Neuronal stem cell (in vitro differentiated cells): ENCODE results near the gene DNASE2B.

Experiments used
- DNase-seq: peaks from one replicate; pipeline ENCODE4 v3.0.0-alpha.2; 2013; ENCODE audit warnings: low spot score
- H2AFZ ChIP-seq: one replicate; pipeline ENCODE4 v1.6.1; 2013; ENCODE audit warnings: mild to moderate bottlenecking, low read length, inconsistent platforms
- H2AK5ac ChIP-seq: 2 replicates; pipeline ENCODE4 v1.6.1; 2013; ENCODE audit warnings: low read depth, mild to moderate bottlenecking, inconsistent platforms, low read length, moderate library complexity, mixed read lengths
- H2BK120ac ChIP-seq: 2 replicates; pipeline ENCODE4 v1.6.1; 2013; ENCODE audit warnings: low read depth, mild to moderate bottlenecking, inconsistent platforms, low read length, moderate library complexity, mixed read lengths
- H2BK12ac ChIP-seq: one replicate; pipeline ENCODE4 v1.6.1; 2013; ENCODE audit warnings: low read length, inconsistent platforms
- H2BK15ac ChIP-seq: 2 replicates; pipeline ENCODE4 v1.6.1; 2013; ENCODE audit warnings: mild to moderate bottlenecking, low read length, inconsistent platforms, mixed read lengths
- H2BK5ac ChIP-seq: one replicate; pipeline ENCODE4 v1.6.1; 2013; ENCODE audit warnings: inconsistent platforms, mild to moderate bottlenecking, low read length, moderate library complexity
- H3K14ac ChIP-seq: one replicate; pipeline ENCODE4 v1.6.1; 2013; ENCODE audit warnings: low read length, inconsistent platforms
- H3K18ac ChIP-seq: 2 replicates; pipeline ENCODE4 v1.6.1; 2013; ENCODE audit warnings: low read length, inconsistent platforms
- H3K23ac ChIP-seq: 2 replicates; pipeline ENCODE4 v1.6.1; 2013; ENCODE audit warnings: low read depth, mild to moderate bottlenecking, mixed read lengths, low read length, inconsistent platforms; ENCODE audit not compliant: poor library complexity
- H3K27ac ChIP-seq: replicated peaks from 3 replicates; pipeline ENCODE4 v1.5.1; 2013; ENCODE audit warnings: low read length, inconsistent platforms
- H3K27me3 ChIP-seq, 3 experiments: 2 replicates each; pipeline ENCODE4 v1.6.1; 2013; ENCODE audit warnings: low read length in 3 of 3, mild to moderate bottlenecking in 2 of 3, inconsistent platforms in 1 of 3, low read depth in 1 of 3, mixed read lengths in 1 of 3, moderate library complexity in 1 of 3; ENCODE audit not compliant: control insufficient read depth in 3 of 3, insufficient read depth in 3 of 3
- H3K36me3 ChIP-seq, 2 donors: replicated peaks in 1 of 2; 2 replicates each; pipeline ENCODE4 v1.6.1; 2013; ENCODE audit warnings: low read length in 2 of 2; ENCODE audit not compliant: control insufficient read depth in 2 of 2, insufficient read depth in 2 of 2
- H3K4ac ChIP-seq: 2 replicates; pipeline ENCODE4 v1.6.1; 2013; ENCODE audit warnings: inconsistent platforms, mild to moderate bottlenecking, low read length, moderate library complexity
- H3K4me1 ChIP-seq, 2 donors: 1 replicate in 1 of 2; 2 replicates in 1 of 2; pipeline ENCODE4 v1.6.1; 2013; ENCODE audit warnings: low read length in 2 of 2, low read depth in 1 of 2; ENCODE audit not compliant: control insufficient read depth in 2 of 2, insufficient read depth in 1 of 2
- H3K4me2 ChIP-seq: one replicate; pipeline ENCODE4 v1.6.1; 2013; ENCODE audit warnings: mild to moderate bottlenecking, low read length, inconsistent platforms; ENCODE audit not compliant: insufficient read depth, poor library complexity, severe bottlenecking
- H3K4me3 ChIP-seq, 2 donors: 2 replicates each; pipeline ENCODE4 v1.5.1; 2013; ENCODE audit warnings: low read length in 2 of 2, mild to moderate bottlenecking in 2 of 2, inconsistent platforms in 1 of 2, moderate library complexity in 1 of 2
- H3K79me1 ChIP-seq: one replicate; pipeline ENCODE4 v1.6.1; 2013; ENCODE audit warnings: low read depth, mild to moderate bottlenecking, inconsistent platforms, low read length, moderate library complexity
- H3K9ac ChIP-seq: one replicate; pipeline ENCODE4 v1.6.1; 2013; ENCODE audit warnings: mild to moderate bottlenecking, low read depth, low read length, inconsistent platforms; ENCODE audit not compliant: poor library complexity
- H3K9me3 ChIP-seq, 2 donors: replicated peaks in 1 of 2; 2 replicates each; pipeline versions ENCODE3 to v1.6.1; 2013; ENCODE audit warnings: low read length in 2 of 2, mild to moderate bottlenecking in 2 of 2, inconsistent platforms in 1 of 2, low read depth in 1 of 2, mixed read lengths in 1 of 2, moderate library complexity in 1 of 2; ENCODE audit not compliant: control insufficient read depth in 2 of 2, insufficient read depth in 1 of 2
- H4K8ac ChIP-seq: one replicate; pipeline ENCODE4 v1.6.1; 2013; ENCODE audit warnings: low read depth, mild to moderate bottlenecking, inconsistent platforms, low read length, moderate library complexity
- H4K91ac ChIP-seq: one replicate; pipeline ENCODE4 v1.6.1; 2013; ENCODE audit warnings: low read length, low read depth, mild to moderate bottlenecking, inconsistent platforms; ENCODE audit not compliant: poor library complexity
- WGBS, 2 donors: extraction: QIAGEN DNeasy Blood & Tissue Kit; methylation state at CpG; one replicate each; pipeline ENCODE4 v1.1.7; 2013; ENCODE audit warnings: missing lambda C conversion rate in 2 of 2, mixed read lengths in 1 of 2; ENCODE audit not compliant: insufficient read length in 2 of 2, insufficient replicate concordance in 1 of 2; ENCODE audit errors: extremely low coverage in 2 of 2; 5-methylcytosine and 5-hydroxymethylcytosine counted together

The DNASE2B gene

GRCh38 chr1:84412316-84412942 lies 14.1 kb downstream of the DNASE2B start:
- Histone ChIP-seq H3K4ac (no peak overlapping the region), H3K4me3 (no peak overlapping the region), H2AFZ (no peak overlapping the region)

GRCh38 chr1:84415396-84415795 lies 17.1 kb downstream of the DNASE2B start:
- H4K91ac ChIP-seq = no peak overlapping the region
- no peak overlapping the region for H2BK120ac ChIP-seq
- H3K9ac ChIP-seq = no peak overlapping the region
- no peak overlapping the region for H3K27ac ChIP-seq
- H3K4me1 ChIP-seq = no peaks in the 10 kb centered on the region
- DNase-seq = no peak
- no peaks in the 10 kb centered on the region for H3K9me3 ChIP-seq
- H3K14ac ChIP-seq = no peak overlapping the region
- H3K27me3 ChIP-seq = no peaks in the 10 kb centered on the region
- H2BK12ac ChIP-seq = no peak overlapping the region
- H2BK15ac ChIP-seq = no peak overlapping the region
- H3K36me3 ChIP-seq = no peaks in the 10 kb centered on the region
- H2AFZ ChIP-seq = no peak overlapping the region
- no peak overlapping the region for H3K4ac ChIP-seq
- H3K18ac ChIP-seq = no peak overlapping the region
- no peak overlapping the region for H3K23ac ChIP-seq
- H2AK5ac ChIP-seq = no peak overlapping the region
- no peak overlapping the region for H2BK5ac ChIP-seq
- H3K79me1 ChIP-seq = no peaks in the 10 kb centered on the region
- no CpG with 5 or more reads among the region's 2 CpGs for WGBS, 2 donors
- H3K4me2 ChIP-seq = no peak overlapping the region
- H4K8ac ChIP-seq = no peak overlapping the region
- no peak overlapping the region for H3K4me3 ChIP-seq

More at GRCh38 chr1:84412316-84412942, 14.1 kb downstream of the DNASE2B start:
- Histone ChIP-seq H4K91ac (no peak overlapping the region), H3K18ac (no peak overlapping the region), H3K23ac (no peak overlapping the region), H2BK5ac (no peak overlapping the region), H3K36me3 (no peaks in the 10 kb centered on the region), H3K79me1 (no peaks in the 10 kb centered on the region), H2BK12ac (no peak overlapping the region), H3K9ac (no peak overlapping the region), H2AK5ac (no peak overlapping the region), H3K27me3 (no peaks in the 10 kb centered on the region), H2BK15ac (no peak overlapping the region), H4K8ac (no peak overlapping the region), H3K27ac (no peak overlapping the region), H3K14ac (no peak overlapping the region), H3K4me1 (no peaks in the 10 kb centered on the region), H3K9me3 (no peaks in the 10 kb centered on the region), H3K4me2 (no peak overlapping the region), H2BK120ac (no peak overlapping the region)
- no peak for DNase-seq
- no CpG with 5 or more reads among the region's 7 CpGs for WGBS, 2 donors

- H3K27ac ChIP-seq = no peak overlapping the region
- H3K4me2 ChIP-seq = no peak overlapping the region
- H3K36me3 ChIP-seq = no peaks in the 10 kb centered on the region
- no peak overlapping the region for H3K9ac ChIP-seq
- no peak overlapping the region for H4K91ac ChIP-seq
- H2AFZ ChIP-seq = no peak overlapping the region
- H2BK12ac ChIP-seq = no peak overlapping the region
- no peak overlapping the region for H2BK5ac ChIP-seq
- no peak overlapping the region for H3K23ac ChIP-seq
- H2AK5ac ChIP-seq = no peak overlapping the region
- H2BK120ac ChIP-seq = no peak overlapping the region
- DNase-seq = no peak
- H3K14ac ChIP-seq = no peak overlapping the region
- H3K4me1 ChIP-seq = no peaks in the 10 kb centered on the region
- H3K4ac ChIP-seq = no peak overlapping the region
- no peak overlapping the region for H3K18ac ChIP-seq
- no peaks in the 10 kb centered on the region for H3K9me3 ChIP-seq
- no peaks in the 10 kb centered on the region for H3K27me3 ChIP-seq
- no peak overlapping the region for H2BK15ac ChIP-seq
- H4K8ac ChIP-seq = no peak overlapping the region
- no peak overlapping the region for H3K4me3 ChIP-seq
- no peaks in the 10 kb centered on the region for H3K79me1 ChIP-seq
These were observed 24.6 kb downstream of the DNASE2B start for GRCh38 chr1:84422909-84423308.

- Histone ChIP-seq H2BK12ac (no peak overlapping the region), H3K4ac (no peak overlapping the region), H2BK5ac (no peak overlapping the region), H2AK5ac (no peak overlapping the region), H3K27me3 (no peaks in the 10 kb centered on the region), H3K9ac (no peak overlapping the region), H2BK15ac (no peak overlapping the region), H3K9me3 (peaks cover 0 to under 1% of the 10 kb centered on the region in 2 donors), H3K23ac (no peak overlapping the region), H2BK120ac (no peak overlapping the region), H3K4me2 (no peak overlapping the region), H3K14ac (no peak overlapping the region), H4K8ac (no peak overlapping the region), H2AFZ (no peak overlapping the region), H3K27ac (no peak overlapping the region), H3K36me3 (no peaks in the 10 kb centered on the region), H3K4me3 (no peak overlapping the region), H3K18ac (no peak overlapping the region), H4K91ac (no peak overlapping the region), H3K4me1 (no peaks in the 10 kb centered on the region), H3K79me1 (no peaks in the 10 kb centered on the region)
- no CpG with 5 or more reads among the region's 6 CpGs for WGBS, 2 donors
- no peak for DNase-seq
These were observed 26.3 kb downstream of the DNASE2B start for GRCh38 chr1:84424513-84425149.
